Urothelium cell line (cell line): ENCODE measurements around the gene LYRM7.
"Not testable (repeated sequence)": the region's sequence is repeated elsewhere in the genome, so short reads cannot be mapped to it uniquely, and the experiment has no call there.

Experiments
- DNase-seq: peaks from one replicate; pipeline ENCODE4 v3.0.0; 2011; ENCODE audit warnings: low spot score, mixed read lengths
- FAIRE-seq: peaks from 2 replicates; lab custom pipeline; 2011; peaks lifted over from hg19 to GRCh38; lab: Jason Lieb, UNC

The LYRM7 gene

DNA sequence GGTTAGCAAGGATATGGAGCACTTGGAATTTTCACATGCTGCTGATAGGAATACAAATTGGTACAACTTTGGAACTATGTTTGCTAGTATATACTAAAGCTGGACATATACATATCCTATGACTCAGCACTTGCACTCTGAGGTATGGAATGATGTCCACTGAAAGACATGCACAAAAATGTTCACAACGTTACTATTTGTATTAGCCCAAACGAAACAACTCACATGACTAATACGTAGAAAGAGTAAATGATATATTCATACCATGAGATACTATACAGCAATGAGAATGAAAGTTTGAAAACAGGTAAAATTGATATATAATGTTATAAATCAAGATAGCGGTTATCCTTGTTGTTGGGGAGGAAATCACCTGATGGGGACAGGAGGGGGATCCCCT lies 47.6 kb downstream of the LYRM7 start:
- no peak for DNase-seq
- FAIRE-seq: no peak

DNA sequence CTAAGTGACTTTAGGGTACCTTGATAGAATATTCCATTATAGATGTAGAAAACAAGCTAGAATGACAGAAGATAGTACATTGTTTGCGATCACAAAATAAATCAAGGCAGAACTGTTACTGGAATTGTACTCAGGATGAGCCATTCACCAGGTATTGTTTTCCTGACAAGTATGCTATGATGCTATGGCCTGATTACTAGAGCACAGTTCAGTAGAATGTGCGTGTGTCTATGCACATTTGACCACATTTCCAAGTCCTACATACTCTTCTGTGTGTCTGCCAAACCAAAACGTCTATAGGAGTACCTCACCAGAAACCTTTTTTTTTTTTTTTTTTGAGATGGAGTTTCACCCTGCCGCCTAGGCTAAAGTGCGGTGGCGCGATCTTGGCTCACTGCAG lies 49.8 kb downstream of the LYRM7 start:
- FAIRE-seq: peak; percentile 17
- no peak for DNase-seq

DNA sequence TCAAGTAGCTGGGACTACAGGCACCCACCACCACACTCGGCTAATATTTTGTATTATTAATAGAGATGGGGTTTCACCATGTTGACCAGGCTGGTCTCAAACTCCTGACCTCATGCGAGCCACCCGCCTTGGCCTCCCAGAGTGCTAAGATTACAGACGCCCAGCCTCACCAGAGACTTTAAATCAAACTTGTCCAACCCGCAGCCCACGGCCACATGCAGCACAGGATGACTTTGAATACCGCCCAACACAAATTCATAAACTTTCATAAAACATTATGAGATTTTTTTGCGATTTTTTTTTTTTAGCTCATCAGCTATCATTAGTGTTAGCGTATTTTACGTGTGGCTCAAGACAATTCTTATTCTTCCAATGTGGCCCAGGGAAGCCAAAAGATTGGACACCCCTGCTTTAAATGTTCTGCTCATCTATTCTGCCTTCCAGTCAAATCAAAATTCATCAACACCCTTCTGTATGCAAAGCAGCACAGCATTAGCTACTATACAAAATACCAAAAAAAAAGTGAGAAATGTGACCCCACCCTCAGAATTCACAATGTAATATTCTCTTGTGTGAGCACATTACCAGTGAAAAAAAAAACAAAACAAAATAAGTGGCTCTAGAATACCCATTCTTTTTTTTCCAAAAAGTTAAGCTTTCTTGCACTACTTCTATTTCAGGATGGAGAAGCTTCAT lies 50.4 kb downstream of the LYRM7 start:
- FAIRE-seq: no peak

DNA sequence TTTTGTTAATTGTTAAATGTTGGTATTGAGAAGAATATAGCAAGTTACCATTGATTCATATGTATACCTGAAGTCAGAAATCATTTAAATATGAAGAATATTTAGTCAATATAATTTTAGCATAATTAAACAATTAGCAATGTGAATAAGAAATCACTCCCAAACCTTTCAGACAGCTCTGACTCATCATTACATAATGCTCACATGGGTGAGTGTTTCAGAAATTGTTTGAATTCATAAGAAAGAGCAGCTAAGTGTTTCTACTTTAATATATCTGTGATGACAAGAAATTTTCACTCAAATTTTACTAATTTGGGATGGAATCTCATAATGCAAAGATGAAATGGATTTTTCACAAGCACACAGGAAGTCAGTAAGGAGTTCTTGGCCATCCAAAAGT lies 51.1 kb downstream of the LYRM7 start:
- DNase-seq: no peak
- FAIRE-seq: no peak

More for the DNA sequence above, 50.4 kb downstream of the LYRM7 start:
- no peak for DNase-seq

DNA sequence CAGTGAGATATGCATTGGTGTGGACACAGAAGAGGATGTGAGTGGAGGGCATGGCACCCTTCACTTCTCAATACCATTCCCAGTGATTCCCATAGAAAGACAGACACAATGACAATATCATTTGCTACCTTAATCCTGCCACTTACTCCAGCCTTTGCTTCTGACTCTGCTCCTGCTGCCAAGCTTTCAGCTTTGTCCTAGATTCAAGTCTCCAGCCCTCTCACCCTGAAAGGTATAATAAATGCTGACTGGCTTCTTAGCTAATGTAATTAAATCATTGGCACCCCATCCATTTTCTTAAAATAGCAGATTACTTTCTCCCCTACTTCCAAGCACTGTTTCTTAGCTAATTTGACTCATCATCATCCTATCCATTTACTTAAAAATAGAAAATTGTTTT lies 52.0 kb downstream of the LYRM7 start:
- DNase-seq (no peak), FAIRE-seq (no peak)

DNA sequence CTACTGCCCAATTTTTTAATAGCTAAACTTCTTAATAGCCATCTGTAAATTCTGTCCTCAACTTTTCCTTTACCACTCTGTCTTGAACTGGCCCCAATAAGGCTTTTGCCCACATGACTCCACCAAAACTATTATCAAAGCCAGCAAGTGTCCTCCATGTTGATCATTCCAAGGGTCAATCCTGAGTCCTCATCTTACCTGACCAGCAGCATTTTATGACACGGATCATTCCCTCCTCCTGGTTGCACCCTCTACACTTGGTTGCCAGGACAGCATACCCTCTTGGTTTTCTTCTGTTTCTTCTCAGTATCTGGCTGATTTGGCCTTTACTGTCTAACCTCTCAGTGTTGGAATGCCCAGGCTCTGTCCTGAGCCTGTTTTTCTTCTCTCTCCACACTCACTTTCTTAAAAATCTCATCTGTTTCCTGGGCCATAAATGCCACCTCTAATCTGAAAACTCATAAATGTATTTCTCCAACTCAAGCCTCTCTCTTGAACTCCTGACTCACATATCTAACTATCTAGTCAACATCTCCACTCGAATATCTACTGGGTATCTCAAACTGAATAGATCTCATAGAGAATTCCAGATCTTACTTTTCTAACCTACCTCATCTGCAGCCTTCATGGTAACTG lies 53.1 kb downstream of the LYRM7 start:
- no peak for FAIRE-seq
- no peak for DNase-seq

DNA sequence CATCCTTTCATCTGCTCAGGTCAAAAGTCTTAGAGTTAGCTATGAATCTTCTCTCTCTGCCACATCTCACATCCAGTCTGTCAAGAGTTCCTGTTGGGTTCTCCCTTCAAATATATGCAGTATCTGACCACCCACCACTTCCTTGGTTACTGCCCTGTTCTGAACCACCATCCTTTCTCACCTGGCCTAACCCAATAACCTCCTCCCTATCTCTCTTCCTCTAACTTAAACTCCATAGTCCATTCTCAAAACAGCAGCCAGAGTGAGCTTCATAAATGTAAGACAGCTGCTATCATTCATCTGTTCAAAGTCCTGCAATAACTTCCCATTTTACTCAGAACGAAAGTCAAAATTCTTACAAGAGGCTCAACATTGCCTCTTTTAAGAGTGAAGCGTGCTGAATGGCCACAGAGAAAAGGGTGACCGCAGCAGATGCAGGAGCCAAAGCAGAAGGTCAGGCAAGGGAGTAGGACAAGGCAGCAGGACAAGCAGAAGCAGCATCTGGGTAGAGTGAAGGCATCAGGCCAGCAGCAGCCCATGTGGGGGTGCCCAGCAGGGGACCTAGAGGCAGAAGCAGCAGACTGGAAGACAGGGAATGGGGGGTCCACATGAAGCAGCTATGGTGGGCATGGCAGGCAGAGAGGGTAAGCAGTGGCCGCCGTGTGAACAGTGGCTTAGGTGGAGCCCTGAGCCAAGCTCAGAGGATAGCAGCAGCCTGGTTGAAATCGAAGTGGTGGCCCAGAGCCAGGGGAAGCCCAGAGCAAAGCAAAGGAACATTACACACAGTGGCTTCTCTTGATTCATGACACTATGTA lies 53.9 kb downstream of the LYRM7 start:
- DNase-seq (no peak), FAIRE-seq (no peak)

DNA sequence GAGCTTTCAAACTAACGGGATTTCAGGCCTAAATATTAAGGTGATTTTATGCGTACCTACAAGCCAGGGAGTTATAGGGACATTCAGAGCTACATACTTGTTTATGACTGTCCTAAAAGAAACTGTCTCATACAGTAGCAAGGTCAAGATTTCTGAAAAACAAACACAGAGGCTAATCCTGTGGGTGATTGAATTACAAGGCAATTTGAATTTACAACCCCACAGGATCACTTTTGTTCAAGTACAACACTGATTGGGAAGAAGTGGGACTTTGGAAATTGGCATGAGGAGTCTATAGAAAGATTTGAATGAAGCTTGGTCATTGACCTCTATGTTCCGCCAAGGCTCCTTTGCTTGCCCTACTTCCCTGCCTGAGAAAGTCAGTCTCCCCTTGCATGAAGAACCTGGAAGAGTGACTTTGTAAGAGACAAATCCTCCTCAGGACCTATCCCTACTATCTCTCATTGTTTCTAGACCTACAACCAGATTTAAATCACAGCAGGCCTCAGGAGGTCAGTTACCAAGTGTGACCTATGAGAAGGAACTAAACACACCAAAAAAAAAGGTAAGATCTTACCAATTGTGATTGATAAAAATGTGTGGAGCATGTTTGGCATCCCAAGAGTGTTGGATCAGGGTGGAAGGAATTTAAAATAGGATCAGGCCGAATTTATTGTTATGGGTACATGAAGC lies 54.7 kb downstream of the LYRM7 start:
- FAIRE-seq (no peak), DNase-seq (no peak)

DNA sequence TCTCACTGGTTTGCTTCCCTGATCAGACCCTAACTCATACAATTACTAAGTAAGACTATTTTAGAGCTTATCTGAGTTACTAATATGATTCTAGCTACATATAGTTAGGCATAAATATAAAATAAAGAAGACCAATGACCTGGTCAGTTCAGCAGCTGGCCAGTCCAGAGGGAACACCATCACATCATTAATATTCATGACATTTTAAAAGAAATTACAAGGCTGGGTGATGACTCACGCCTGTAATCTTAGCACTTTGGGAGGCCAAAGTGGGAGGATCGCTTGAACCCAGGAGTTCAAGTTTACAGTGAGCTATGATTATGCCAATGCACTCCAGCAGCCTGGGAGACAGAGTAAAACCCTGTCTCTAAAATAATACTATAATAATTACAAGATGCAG lies 56.2 kb downstream of the LYRM7 start:
- FAIRE-seq (no peak), DNase-seq (no peak)

DNA sequence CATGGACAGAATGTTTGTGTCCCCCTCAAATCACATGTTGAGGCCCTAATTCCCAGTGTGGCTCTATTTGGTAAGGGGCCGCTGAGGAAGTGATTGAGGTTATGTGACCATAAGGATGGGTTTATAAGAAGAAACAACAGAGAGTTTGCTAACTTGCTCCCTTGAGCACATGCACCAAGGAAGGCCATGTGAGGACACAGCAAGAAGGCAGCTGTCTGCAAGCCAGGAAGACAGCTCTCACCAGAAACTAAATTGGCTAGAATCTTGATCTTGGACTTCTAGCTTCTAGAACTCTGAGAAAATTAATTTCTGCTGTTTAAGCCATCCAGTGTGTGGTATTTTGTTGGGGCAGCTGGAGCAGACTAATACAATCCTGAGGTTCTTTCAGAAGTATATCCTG lies 57.9 kb downstream of the LYRM7 start:
- FAIRE-seq: no peak
- DNase-seq: no peak

DNA sequence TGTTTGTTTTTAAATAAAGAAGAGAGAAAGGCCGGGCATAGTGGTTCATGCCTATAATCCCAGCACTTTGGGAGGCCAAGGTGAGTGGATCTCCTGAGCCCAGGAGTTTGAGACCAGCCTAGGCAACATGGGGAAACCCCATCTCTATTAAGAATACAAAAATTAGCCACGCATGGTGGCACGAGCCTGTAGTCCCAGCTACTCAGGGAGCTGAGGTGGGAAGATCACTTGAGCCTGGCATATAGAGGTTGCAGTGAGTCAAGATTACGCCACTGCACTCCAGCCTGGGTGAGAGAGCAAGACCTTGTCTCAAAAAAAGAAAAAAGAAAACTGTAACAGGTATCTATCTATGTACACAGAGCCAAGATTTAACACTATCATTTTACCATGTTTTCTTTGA lies 58.9 kb downstream of the LYRM7 start:
- FAIRE-seq (no peak), DNase-seq (no peak)

DNA sequence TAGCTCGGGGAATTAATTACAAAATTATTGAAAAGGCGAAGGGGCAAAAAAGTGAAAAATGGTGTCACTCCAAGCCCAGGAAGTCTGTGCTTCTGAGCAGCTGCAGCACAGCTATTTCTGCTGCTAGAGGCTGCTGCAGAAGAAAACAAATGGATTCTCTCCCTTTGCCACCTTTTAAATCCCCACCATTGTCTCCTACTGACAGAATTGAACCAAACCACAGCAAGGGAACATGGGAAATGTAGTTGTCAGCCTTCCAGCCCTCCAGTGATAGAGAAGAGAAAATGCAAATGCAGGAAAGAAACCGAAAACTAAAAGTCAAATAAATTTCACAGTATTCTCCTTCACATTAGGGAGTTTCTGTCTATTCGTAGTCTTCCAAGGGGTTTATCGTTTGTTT lies 59.7 kb downstream of the LYRM7 start:
- DNase-seq: no peak
- no peak for FAIRE-seq

DNA sequence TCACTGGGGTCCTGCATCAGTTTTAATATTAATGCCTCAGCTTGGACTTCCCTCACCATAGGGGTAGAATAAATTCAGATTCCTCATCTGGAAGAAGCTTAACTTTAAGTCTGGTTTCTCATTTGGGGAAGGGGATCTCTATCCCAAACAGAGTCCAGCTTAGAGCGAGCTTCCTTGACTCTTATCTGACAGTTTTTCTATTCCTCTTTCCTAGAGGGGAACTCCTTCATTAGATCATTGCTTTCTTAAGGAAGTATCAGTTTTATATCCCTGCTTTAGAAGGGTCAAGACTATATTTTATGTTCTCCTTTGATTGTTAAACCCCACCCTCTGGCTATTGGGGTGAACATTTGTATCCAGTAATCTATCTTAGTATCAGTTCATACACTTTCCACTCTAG lies 68.9 kb downstream of the LYRM7 start:
- FAIRE-seq: no peak
- no peak for DNase-seq

DNA sequence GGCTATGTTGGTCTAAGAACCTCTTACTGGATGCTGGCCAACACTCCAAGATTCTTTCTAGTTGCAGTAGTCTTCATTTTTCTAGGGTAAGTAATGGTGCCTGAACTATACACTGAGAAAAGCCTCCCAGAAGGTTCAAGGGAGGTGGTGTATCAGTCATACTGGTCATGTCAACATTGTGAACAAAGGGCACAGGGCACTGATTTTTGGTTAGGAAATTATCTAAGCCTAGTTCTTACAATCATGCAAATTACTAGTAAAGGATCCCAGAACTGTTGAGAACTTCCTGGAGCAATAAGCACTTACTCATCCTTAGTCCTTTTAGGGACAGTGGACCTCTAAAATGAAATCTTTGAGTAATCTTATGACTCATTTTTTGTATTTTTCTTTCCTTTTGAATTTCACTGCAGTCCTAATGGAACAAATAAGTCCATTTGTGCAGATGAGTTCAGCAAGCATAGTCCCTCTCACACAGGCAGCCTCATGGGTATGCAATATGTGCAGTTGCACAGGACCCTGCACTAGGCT lies 72.0 kb downstream of the LYRM7 start:
- FAIRE-seq (no peak), DNase-seq (no peak)

DNA sequence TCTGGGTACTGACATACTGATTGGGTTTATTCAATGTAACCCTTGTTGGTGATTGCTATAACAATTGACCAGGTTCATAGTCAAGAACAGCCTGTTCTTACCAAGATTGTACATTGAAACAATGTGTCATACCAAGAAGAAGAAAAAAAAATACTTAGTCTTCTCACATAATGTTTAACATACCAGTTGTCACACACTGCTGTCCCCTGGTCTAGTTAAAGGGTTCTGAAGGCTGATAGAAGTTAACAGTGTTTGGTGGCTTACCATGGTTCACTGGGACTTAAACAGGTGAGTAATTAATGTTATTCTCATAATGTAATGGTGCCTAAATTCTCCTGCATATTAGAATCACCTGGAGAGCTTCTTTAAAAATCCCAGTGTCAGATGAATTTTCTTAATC lies 74.6 kb downstream of the LYRM7 start:
- FAIRE-seq: no peak

DNA sequence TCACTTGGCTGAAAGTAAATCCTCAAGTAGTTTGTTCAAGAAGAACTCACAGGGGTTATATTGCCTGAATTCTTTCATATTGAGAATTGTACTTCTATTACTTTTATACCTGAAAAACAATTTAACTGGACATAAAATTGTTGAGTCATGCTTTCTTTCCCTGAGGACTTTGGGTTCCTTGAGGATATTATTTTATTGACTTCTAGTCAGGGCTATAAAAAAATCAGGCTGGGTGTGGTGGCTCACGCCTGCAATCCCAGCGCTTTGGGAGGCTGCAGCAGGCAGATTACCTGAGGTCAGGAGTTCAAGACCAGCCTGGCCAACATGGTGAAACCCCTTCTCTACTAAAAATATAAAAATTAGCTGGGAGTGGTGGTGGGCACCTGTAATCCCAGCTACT lies 75.2 kb downstream of the LYRM7 start:
- no peak for FAIRE-seq
- no peak for DNase-seq

More for the DNA sequence above, 74.6 kb downstream of the LYRM7 start:
- no peak for DNase-seq

DNA sequence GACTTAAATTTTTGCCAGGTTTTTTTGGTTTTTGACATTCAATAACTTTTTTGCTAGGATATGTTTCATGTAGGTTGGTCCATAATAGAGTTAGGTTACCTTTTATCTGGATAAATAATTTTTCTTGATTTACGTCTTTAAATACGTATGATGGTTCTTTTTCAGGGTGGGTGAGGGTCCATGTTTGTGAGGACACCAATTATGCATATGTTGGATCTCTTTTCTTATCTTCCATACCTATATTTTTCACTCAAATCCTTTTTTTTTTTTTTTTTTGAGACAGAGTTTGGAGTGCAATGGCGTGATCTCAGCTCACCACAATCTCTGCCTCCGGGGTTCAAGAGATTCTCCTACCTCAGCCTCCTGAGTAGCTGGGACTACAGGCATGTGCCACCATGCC lies 75.8 kb downstream of the LYRM7 start:
- DNase-seq (no peak), FAIRE-seq (no peak)

DNA sequence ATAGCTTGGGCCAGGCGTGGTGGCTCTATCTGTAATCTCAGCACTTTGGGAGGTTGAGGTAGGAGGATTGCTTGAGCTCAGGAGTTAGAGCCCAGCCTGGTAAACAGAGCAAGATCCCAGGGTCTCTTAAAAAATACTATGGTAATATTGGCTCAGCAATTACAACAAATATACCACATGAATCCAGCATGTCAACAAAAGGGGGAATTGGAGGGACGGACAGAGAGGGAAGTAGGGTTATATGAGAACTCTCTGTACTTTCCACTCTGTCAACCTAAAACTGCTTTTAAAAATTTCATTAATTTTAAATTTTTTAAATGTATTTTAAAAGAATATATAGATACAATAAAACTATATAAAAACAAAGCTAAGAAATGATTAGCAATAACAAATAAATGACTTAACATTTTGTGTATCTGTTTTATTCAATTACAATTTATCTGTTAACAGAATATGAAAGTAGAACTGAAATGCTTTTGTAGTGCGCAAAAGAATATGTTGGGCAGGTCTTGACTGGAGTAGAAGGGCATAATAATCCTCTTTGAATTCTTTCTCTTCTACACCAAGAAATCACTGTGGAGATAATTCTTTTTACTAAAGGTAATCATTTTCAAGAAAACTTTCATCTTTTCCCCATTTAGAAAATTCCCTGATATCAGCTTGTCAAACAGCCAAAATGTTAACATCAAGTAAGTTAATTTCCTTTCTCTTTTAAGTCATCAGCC lies 80.2 kb downstream of the LYRM7 start:
- no peak for DNase-seq
- no peak for FAIRE-seq

DNA sequence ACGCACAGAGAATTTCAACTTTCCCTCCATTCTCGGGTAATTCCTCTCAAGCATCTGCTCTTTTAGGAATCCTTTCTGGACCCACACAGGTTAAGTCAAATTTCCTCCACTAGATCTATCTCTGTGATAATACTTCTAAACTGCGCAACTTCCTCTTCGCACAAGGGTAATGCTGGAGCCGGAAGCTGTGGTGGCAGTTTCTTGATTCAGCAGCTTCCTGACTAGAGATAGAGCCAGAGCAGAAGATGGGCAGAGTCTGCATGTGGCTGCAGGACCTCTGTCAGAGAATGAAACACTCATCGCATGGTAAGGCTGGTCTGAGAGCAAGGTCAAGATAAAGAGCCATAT lies 82.1 kb downstream of the LYRM7 start:
- FAIRE-seq (no peak), DNase-seq (no peak)

DNA sequence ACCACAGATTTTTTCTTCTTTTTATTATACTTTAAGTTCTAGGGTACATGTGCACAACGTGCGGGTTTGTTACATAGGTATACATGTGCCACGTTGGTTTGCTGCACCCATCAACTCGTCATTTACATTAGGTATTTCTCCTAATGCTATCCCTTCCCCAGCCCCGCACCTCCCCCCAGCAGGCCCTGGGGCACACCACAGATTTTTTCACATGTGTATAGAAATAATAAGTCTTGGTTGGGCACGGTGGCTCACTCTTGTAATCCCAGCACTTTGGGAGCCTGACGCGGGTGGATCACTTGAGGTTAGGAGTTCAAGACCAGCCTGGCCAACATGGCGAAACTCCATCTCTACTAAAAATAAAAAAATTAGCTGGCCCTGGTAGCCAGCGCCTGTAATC lies 83.3 kb downstream of the LYRM7 start:
- not testable (repeated sequence) for DNase-seq, FAIRE-seq

DNA sequence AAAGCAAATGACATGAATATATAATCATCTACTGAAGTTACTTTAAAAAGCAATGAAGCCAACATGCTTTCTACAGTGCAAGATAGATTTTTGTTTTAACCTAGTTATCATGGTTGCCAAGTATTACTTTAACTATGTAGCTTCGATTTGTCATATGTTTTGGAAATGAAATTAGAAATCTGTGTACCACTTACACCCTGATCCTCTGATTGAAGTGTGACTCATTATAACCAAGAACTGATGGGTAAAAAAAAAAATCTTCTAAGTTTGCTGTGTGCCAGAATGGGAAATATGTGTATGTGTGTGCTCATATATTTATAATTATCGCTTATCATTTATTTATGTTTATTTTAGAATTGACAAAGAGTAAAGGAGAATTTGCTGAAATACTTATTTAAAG lies 84.0 kb downstream of the LYRM7 start:
- FAIRE-seq (no peak), DNase-seq (no peak)
